CD4-positive, alpha-beta T cell treated with Interferon alpha-2 for 1 hour (primary cell): ENCODE results near the gene RAB6C.
"Not testable (repeated sequence)": the region's sequence is repeated elsewhere in the genome, so short reads cannot be mapped to it uniquely, and the experiment has no call there.

Experiments
- DNase-seq, 2 donors: peaks; one replicate each; pipeline ENCODE4 v3.0.0-alpha.2; 2020 to 2022

The RAB6C gene

GRCh38 chr2:129979629-129980155 lies at the start of gene RAB6C:
RAB6C (plus strand) TSS chr2:129979666; CDS start chr2:129980116, 450 bp downstream.
- not testable (repeated sequence) for DNase-seq

- no peak for DNase-seq
Observed at GRCh38 chr2:129930451-129930850, 49.0 kb upstream of the RAB6C start.

GRCh38 chr2:129933387-129933786 lies 46.1 kb upstream of the RAB6C start:
- DNase-seq: not testable (repeated sequence)

- DNase-seq: no peak
Observed at GRCh38 chr2:129934044-129934822, 45.2 kb upstream of the RAB6C start.

GRCh38 chr2:129935118-129935517 lies 44.3 kb upstream of the RAB6C start:
- no peak for DNase-seq

GRCh38 chr2:129936334-129936934 lies 43.0 kb upstream of the RAB6C start:
- no peak for DNase-seq

GRCh38 chr2:129938850-129939471 lies 40.5 kb upstream of the RAB6C start:
- DNase-seq: not testable (repeated sequence)

- DNase-seq: not testable (repeated sequence)
Observed at GRCh38 chr2:129943456-129943855, 36.0 kb upstream of the RAB6C start.

GRCh38 chr2:129945557-129945956 lies 33.9 kb upstream of the RAB6C start:
- DNase-seq: no peak

- DNase-seq: not testable (repeated sequence)
Observed at GRCh38 chr2:129947712-129948111, 31.8 kb upstream of the RAB6C start.

- DNase-seq: not testable (repeated sequence)
Observed at GRCh38 chr2:129956171-129956570, 23.3 kb upstream of the RAB6C start.

- no peak for DNase-seq
Observed at GRCh38 chr2:129957891-129958290, 21.6 kb upstream of the RAB6C start.

GRCh38 chr2:129958736-129959135 lies 20.7 kb upstream of the RAB6C start:
- DNase-seq: not testable (repeated sequence)

- DNase-seq: not testable (repeated sequence)
Observed at GRCh38 chr2:129968605-129969004, 10.9 kb upstream of the RAB6C start.

GRCh38 chr2:129975016-129975774 lies 4.3 kb upstream of the RAB6C start:
- no peak for DNase-seq

- DNase-seq: not testable (repeated sequence)
Observed at GRCh38 chr2:129976969-129977368, 2.5 kb upstream of the RAB6C start.

- DNase-seq: no peak
Observed at GRCh38 chr2:129977986-129978385, 1.5 kb upstream of the RAB6C start.

- not testable (repeated sequence) for DNase-seq
Observed at GRCh38 chr2:129980246-129980645, 780 bp downstream of the RAB6C start.

- DNase-seq: not testable (repeated sequence)
Observed at GRCh38 chr2:129981689-129982088, 2.2 kb downstream of the RAB6C start.

GRCh38 chr2:129984426-129984825 lies 5.0 kb downstream of the RAB6C start:
- DNase-seq: no peak

- not testable (repeated sequence) for DNase-seq
Observed at GRCh38 chr2:129992415-129993006, 13.0 kb downstream of the RAB6C start.

GRCh38 chr2:129993151-129993550 lies 13.7 kb downstream of the RAB6C start:
- not testable (repeated sequence) for DNase-seq
